ENCODE measurements around the gene CA6.

DNA sequence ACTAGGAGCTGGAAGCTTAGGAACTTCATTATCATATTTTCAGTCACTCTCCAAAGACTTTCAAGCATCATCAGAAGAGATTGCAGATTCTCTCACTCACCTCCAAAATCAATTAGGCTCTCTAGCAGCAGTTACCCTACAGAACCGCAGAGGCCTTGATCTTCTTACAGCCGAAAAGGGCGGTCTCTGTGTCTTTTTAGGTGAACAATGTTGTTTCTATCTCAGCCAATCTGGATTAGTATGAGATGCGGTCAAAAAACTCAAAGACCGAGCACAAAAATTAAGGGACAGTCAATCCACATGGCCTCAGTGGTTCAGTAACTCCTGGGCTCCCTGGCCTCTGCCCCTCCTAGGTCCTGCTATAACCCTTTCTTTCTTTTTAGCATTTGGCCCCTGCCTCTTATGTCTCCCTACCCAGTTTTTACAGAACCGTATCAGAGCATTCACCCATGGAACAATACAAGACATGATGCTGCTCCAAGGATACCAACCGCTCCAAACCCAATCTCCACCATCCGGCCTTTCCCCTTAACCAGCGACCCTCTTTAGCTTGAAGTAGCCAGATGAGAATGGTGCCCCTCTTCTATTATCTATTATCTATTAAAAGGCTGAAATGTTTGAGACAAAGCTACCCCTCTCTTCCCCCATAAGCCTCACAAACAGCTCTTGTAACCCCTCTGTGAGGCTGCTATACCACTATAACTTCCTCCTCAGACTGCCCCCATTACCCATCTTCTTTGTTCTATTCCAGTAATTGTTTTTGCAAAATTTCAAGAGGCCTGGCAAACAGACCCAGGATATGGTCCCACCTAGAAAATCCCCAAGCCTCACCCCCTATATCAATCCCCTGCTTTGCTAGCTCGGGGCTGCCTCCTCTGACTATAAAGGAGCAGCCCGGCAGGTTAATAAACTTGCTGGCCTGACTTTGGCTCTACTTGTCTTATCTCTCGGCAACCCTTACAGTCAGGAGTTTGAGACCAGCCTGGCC lies 18.7 kb upstream of the CA6 start:
- TF ChIP-seq CTCF (IDR thresholded peaks at IDR 0.05) (no peak), POLR2A (IDR thresholded peaks at IDR 0.05) (no peak)
